Tibial artery (tissue), 4 donors: Measurements from ENCODE around the gene CHP2.
"Not testable (repeated sequence)": the region's sequence is repeated elsewhere in the genome, so short reads cannot be mapped to it uniquely, and the experiment has no call there.

Experiments used
- DNase-seq, 2 donors: peaks; one replicate each; pipeline ENCODE4 v3.0.0-alpha.2; 2019
- H3K27ac ChIP-seq, 2 donors: fragments of 200-600 bp; sonication (generic) in 1 of 2; 1 replicate in 1 of 2; 2 replicates in 1 of 2; pipeline ENCODE4 v1.5.1; 2018 to 2019; ENCODE audit warnings: mild to moderate bottlenecking in 1 of 2
- H3K27me3 ChIP-seq, 2 donors: fragments of 200-600 bp; sonication (generic) in 1 of 2; one replicate each; pipeline versions ENCODE4 v1.5.1 to v1.6.0; 2016 to 2019
- H3K36me3 ChIP-seq, 3 donors: fragments of 200-600 bp; sonication (generic) in 2 of 3; one replicate each; pipeline ENCODE4 v1.5.1; 2016 to 2019; ENCODE audit warnings: mild to moderate bottlenecking in 2 of 3
- H3K4me1 ChIP-seq, 4 donors: fragments of 200-600 bp; sonication (generic) in 2 of 4; 1 replicate in 3 of 4; 2 replicates in 1 of 4; pipeline ENCODE4 v1.5.1; 2016 to 2019
- H3K4me3 ChIP-seq, 2 donors: fragments of 200-600 bp; sonication (generic) in 1 of 2; 1 replicate in 1 of 2; 2 replicates in 1 of 2; pipeline ENCODE4 v1.5.1; 2018 to 2019; ENCODE audit warnings: mild to moderate bottlenecking in 2 of 2
- H3K9me3 ChIP-seq, 3 donors: fragments of 200-600 bp; sonication (generic) in 1 of 3; one replicate each; pipeline ENCODE4 v1.5.1; 2016 to 2019
- CTCF ChIP-seq, 2 experiments: fragments of 200-600 bp in 1 of 2; fragments of 450-650 bp in 1 of 2; IDR thresholded peaks; one replicate each; pipeline ENCODE4 v1.5.1; 2017 to 2019; ENCODE audit warnings: antibody characterized with exemption in 2 of 2, mild to moderate bottlenecking in 1 of 2, moderate library complexity in 1 of 2
- intact Hi-C: fragments of 100-400 bp; cut with DNase I; formaldehyde crosslinking; loops from one replicate; pipeline ENCODE4 v1.15.0; 2023; ENCODE audit warnings: low total_unique reads

CHP2 gene

DNA sequence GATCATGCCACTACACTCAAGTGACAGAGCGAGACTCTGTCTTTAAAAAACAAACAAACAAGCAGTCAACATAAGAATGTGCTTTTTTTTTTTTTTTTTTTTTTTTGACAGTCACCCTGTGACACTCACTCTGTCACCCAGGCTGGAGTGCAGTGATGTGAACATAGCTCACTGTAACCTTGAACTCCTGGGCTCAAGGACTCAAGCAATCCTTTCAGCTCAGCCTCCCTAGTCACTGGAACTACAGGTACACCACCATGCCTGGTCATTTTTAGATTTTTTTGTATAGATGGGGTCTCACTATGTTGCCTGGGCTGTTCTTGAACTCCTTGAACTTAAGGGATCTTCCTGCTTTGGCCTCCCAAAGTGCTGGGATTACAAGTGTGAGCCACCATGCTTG is 15.3 kb upstream of the CHP2 start:
- H3K4me3 ChIP-seq = no peak overlapping the region
- no peaks in the 10 kb centered on the region for H3K36me3 ChIP-seq
- H3K9me3 ChIP-seq = no peaks in the 10 kb centered on the region
- no peaks in the 10 kb centered on the region for H3K4me1 ChIP-seq
- intact Hi-C loops = loop anchor here (10.0 kb wide), 2 partner anchors 125 to 295 kb away; no protein-coding TSS in a partner anchor
- peaks cover 0 to 12% of the 10 kb centered on the region in 2 donors for H3K27me3 ChIP-seq
- DNase-seq = no peak
- no peak for TF ChIP-seq CTCF (IDR thresholded peaks at IDR 0.05)
- H3K27ac ChIP-seq = no peak overlapping the region

DNA sequence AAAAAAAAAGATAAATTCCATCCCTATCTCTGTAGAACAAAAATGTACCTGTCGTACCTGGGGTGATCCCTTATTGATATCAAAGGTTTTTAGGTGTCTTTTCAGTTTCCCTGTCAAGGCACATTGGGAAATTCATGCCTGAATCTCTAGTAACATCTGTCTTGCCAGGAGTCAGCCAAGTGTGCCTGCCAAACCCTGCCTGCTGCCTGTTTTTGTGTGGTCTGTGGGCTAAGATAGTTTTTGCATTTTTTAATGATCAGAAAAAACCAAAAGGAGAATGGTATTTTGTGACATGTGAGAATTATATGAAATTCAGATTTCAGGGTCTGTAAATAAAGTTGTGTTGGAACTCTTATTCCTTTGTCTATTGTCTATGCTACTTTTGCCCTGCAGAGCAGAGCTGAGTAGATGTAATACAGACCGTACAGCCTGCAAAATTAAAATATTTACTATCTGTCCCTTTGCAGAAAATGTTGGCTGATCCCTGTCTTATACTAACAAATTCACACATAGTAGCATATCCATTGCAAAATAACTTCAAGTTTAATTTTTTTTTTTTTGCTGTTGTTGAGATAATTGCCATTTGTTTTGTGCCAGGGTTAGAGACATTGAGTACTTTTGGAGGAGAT is 13.0 kb upstream of the CHP2 start:
- no peak for TF ChIP-seq CTCF (IDR thresholded peaks at IDR 0.05)

GRCh38 chr16:23742766-23743165 is 12.1 kb upstream of the CHP2 start:
- Histone ChIP-seq H3K27ac (no peak overlapping the region), H3K4me1 (no peaks in the 10 kb centered on the region), H3K27me3 (peaks cover 0 to 9% of the 10 kb centered on the region in 2 donors), H3K9me3 (peaks cover 0 to 5% (median 0%) of the 10 kb centered on the region in 3 donors), H3K36me3 (no peaks in the 10 kb centered on the region), H3K4me3 (no peak overlapping the region)
- intact Hi-C loops = no loop called here
- no peak for TF ChIP-seq CTCF (IDR thresholded peaks at IDR 0.05)
- no peak for DNase-seq

More for the DNA sequence above, 13.0 kb upstream of the CHP2 start:
- Histone ChIP-seq H3K9me3 (peaks cover 0 to 5% (median 0%) of the 10 kb centered on the region in 3 donors), H3K4me1 (no peaks in the 10 kb centered on the region), H3K4me3 (no peak overlapping the region), H3K36me3 (no peaks in the 10 kb centered on the region), H3K27ac (no peak overlapping the region), H3K27me3 (peaks cover 0 to 12% of the 10 kb centered on the region in 2 donors)
- intact Hi-C loops = no loop called here
- no peak for DNase-seq

- no peak overlapping the region for H3K27ac ChIP-seq
- peaks cover 0 to 5% (median 0%) of the 10 kb centered on the region in 3 donors for H3K9me3 ChIP-seq
- H3K27me3 ChIP-seq = peaks cover 0 to 6% of the 10 kb centered on the region in 2 donors
- no peak for DNase-seq
- TF ChIP-seq CTCF (IDR thresholded peaks at IDR 0.05) = no peak
- H3K36me3 ChIP-seq = no peaks in the 10 kb centered on the region
- H3K4me1 ChIP-seq = no peaks in the 10 kb centered on the region
- intact Hi-C loops = no loop called here
- H3K4me3 ChIP-seq = no peak overlapping the region
Observed at GRCh38 chr16:23745263-23745662, 9.6 kb upstream of the CHP2 start.

- no peak overlapping the region for H3K4me3 ChIP-seq
- H3K9me3 ChIP-seq = peaks cover 0 to 5% (median 0%) of the 10 kb centered on the region in 3 donors
- TF ChIP-seq CTCF (IDR thresholded peaks at IDR 0.05) = no peak
- no peaks in the 10 kb centered on the region for H3K36me3 ChIP-seq
- intact Hi-C loops = no loop called here
- H3K27me3 ChIP-seq = peaks cover 0 to 6% of the 10 kb centered on the region in 2 donors
- no peak overlapping the region for H3K27ac ChIP-seq
- H3K4me1 ChIP-seq = no peaks in the 10 kb centered on the region
- DNase-seq = no peak
Observed at GRCh38 chr16:23748630-23749029, 6.2 kb upstream of the CHP2 start.

- intact Hi-C loops = not testable (repeated sequence)
- H3K27me3 ChIP-seq = peaks cover 0 to 24% of the 10 kb centered on the region in 2 donors
Observed at GRCh38 chr16:23751053-23751452, 3.8 kb upstream of the CHP2 start.

More at GRCh38 chr16:23751053-23751452, 3.8 kb upstream of the CHP2 start:
- H3K36me3 ChIP-seq, H3K27ac ChIP-seq, H3K4me3 ChIP-seq, H3K9me3 ChIP-seq, DNase-seq: not testable (repeated sequence)
- H3K4me1 ChIP-seq = peaks cover 0 to 13% (median 8%) of the 10 kb centered on the region in 4 donors
